ENCODE data around the gene PHTF2.

Gene PHTF2

DNA sequence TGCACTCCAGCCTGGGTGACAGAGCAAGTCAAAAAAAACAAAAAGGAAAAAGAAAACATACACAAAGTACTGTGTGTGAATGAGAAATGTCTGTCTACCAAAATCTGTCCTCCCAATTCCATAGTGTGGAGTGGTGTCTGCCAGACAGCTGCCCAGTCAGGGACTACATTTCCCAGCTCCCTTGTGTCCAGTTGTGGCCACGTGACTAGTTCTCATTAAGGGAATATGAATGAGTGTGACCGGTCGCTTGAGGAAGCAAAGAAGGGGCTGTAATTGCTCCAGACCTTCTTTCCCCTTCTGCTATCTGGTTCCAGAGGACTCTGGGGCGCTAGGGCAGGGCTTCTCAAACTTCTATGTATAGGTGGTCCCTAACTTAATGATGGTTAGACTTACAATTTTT is 204.1 kb downstream of the PHTF2 start:
- no peak for DNase-seq (ENCODE audit: extremely low spot score)
- POLR2A ChIA-PET: no interaction called here
- TF ChIP-seq, protein P1, sequence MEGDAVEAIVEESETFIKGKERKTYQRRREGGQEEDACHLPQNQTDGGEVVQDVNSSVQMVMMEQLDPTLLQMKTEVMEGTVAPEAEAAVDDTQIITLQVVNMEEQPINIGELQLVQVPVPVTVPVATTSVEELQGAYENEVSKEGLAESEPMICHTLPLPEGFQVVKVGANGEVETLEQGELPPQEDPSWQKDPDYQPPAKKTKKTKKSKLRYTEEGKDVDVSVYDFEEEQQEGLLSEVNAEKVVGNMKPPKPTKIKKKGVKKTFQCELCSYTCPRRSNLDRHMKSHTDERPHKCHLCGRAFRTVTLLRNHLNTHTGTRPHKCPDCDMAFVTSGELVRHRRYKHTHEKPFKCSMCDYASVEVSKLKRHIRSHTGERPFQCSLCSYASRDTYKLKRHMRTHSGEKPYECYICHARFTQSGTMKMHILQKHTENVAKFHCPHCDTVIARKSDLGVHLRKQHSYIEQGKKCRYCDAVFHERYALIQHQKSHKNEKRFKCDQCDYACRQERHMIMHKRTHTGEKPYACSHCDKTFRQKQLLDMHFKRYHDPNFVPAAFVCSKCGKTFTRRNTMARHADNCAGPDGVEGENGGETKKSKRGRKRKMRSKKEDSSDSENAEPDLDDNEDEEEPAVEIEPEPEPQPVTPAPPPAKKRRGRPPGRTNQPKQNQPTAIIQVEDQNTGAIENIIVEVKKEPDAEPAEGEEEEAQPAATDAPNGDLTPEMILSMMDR (IDR thresholded peaks at IDR 0.05; ENCODE audit: control extremely low read depth, extremely low read depth, low read depth, missing control alignments): no peak
- CTCF ChIA-PET: no interaction called here

DNA sequence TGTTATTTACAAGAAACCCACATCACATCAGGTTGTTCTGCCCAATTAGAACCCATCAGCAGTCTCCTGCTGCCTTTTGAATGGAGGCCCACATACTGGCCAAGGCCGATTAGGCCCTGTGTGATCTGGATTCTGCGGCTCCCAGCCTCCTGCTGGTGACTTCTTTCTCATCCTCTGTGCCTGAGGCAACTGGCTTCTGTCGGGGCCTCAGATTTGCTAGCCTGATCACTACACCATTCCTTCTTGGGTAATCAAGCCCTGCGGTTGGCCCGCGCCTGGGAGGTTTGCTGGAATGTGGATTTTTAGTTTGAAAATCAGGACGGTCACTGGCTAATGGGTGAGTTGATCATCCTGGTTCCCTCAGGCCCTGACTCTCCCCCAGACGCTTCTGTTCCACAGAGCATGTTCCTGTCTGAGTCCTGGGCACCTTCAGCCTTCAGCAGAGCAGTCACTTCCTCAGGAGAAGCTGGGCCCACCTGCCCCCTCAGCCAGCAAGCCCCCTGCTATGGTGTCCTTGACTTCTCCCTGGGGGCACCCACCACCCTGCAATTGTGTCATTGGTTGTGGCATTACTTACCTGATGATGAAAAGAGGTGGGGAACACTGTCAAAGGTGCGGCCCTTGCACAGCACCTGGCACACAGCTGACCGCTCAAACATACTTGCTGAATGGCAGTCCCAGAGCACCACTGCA is 207.6 kb downstream of the PHTF2 start:
- POLR2A ChIA-PET: no interaction called here
- TF ChIP-seq, protein P1 (IDR thresholded peaks at IDR 0.05; ENCODE audit: control extremely low read depth, extremely low read depth, low read depth, missing control alignments): no peak
- CTCF ChIA-PET: no interaction called here
- DNase-seq (ENCODE audit: extremely low spot score): no peak
